ENCODE results near the gene CENPU.
"Not testable (repeated sequence)": the region's sequence is repeated elsewhere in the genome, so short reads cannot be mapped to it uniquely, and the experiment has no call there.

The CENPU gene

DNA sequence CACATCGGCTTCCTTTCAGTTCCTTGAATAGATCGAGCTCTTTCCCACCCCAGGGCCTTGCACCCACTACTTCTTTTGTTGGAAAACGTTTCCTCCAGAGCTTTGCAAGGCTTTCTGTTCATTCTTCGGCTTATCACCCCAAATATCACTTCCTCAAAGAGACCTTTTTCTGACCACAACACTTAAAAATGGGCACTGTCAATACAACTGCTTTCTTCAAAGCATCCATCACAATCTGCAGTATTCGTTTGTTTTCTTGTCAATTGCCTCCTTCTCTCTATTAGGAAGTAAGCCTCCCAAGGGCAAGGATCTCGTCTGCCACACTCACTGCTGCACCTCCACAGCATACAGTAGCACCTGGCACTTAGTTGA lies 17.7 kb upstream of the CENPU start:
- DNase-seq (ENCODE audit: low read depth) = no peak

DNA sequence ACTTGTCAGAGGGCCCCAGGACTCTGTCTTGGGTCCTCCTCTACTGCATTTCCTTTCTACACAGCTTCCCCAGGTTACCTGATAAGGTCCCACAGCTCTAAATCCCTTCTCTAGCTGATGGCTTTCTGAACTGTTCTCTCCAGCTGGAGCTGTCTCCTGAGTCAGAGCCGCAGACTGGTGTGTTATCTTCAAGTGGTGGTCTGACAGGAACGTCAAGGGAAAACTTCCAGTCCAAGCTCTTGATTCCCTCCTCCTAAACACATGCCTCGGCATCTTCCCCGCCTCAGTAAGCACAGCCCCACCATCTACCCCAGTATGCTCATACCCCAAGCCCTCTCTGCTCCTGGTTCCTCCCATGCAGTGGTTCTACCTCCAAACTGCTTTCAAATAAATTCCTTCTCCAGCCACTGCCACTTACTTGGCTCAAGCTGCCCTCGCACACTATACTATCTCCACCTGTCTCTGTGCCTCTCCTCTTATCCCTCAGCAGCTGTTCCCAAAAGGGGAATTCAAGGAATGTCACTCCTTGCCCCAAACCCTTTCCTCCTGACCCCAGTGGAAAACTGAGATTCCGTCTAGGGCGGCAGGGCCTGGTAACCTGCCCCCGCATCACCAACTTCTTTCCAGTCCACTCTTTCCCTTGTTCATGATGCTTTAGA lies 17.2 kb upstream of the CENPU start:
- DNase-seq (ENCODE audit: low read depth) = no peak

DNA sequence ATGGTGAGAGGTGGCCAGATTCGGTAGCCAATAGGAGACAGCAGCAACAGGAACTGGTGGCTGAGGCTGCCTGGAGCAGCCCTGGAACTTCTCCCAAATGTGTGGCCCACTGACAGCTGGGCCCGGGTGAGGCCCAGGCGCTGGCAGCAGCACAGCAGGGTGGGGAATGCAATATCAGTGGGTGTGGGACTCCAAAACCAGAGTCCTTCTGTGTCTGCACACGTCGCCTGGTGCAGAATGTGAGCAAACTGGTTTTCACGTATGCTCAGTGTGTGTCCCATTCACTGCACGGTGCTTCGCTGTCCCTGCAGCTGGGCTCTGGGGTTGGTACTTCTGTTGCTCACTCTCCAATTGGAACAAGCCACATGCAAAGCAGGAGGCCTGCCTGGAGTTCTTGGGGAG lies 14.4 kb upstream of the CENPU start:
- no peak for DNase-seq (ENCODE audit: low read depth)

DNA sequence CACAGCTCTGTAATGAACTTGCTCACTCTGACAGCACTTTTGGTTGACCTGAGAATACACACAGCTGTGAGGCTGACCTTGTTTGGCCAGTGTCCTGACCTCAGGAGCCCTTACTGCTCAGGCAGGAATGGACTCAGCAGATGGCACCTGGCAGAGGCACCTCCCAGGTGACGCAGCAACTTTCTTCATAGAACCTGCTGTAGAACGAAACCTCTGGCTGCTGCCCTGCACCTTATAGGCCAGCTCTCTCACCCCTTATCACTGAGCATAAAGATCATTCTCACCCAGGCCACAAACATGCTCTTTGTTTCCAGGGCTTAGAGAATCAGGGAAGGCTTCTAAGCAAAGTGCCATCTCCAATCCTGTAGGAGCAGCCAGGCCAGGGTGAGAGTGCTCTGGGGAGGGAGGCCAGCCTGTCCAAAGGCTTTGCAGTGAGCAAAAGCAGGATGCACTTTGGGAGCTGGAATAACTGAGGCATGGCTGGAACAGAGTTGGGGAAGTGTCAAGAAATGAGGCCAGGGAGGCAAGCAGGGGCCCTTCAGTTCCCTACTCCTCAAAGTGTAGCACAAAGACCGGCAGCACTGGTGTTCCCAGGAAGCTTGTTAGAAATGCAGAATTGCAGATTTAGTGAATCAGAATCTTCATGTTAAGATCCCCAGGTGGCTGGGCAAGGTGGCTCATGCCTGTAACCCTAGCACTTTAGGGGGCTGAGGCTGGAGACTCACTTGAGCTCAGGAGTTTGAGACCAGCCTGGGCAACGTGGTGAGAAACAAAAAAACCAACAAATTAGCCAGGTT lies 13.3 kb upstream of the CENPU start:
- no peak for DNase-seq (ENCODE audit: low read depth)

DNA sequence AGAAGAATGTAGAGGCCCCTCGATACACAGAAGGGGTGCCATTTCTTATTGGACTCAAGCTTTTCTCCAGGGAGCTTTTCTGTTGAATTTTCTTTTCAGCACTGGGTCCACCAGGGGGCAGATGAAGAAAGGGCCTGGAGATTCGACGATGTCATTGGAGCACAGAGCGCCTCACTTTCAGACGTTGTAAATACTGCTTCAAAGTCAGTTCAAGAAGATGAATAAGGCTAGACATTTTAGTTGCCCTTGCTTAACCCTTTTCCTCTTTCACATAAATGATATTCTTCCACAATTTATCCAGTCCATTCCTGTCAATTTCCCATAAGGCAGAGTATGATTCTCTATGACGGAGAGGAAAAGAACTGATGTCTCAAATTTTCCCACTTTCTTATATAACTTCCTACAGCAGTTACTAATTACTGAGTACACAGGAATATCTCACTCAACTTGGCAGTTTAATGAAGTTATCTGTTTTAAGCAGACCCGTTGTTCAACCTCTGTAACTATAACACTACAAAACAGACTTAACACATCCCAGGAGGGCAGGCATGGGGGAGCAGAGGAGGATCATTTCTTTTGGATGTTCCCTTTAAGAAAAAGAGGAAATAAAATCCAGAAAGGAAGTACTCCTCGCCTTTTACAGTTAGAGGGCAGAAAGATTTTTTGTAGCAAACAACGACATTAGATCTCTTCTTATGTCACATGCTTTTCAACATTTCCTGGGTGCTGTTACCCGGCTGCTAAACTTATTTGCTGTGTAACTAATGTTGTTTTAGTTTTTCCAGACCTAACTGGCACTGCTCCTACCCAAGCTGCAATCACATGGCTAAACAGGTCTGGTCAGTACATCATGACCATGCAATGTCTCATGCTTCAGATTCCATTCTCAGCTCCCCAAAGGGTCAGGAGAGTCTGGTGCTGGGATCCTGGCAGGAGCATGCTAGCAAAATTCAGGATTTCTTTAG lies 12.2 kb upstream of the CENPU start:
- peak; percentile 84 for DNase-seq (ENCODE audit: low read depth)

DNA sequence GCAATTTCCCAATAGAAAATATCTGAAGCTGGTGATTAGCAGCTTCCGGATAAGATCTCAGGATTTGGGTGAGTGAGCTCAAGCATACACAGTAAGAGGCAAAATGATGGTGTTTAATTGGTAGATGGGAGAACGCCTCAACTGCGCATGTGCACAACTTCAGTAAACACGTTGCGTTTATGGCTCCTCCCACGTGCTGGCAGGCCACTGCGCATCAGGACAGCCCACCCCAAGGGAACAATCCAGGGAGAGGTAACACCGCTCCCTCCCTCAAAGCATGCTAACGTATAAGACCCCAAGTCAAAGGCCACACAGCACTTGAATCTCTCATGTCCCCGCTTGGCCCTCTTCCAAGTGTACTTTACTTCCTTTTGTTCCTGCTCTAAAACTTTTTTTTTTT lies 10.3 kb upstream of the CENPU start:
- no peak for DNase-seq (ENCODE audit: low read depth)

DNA sequence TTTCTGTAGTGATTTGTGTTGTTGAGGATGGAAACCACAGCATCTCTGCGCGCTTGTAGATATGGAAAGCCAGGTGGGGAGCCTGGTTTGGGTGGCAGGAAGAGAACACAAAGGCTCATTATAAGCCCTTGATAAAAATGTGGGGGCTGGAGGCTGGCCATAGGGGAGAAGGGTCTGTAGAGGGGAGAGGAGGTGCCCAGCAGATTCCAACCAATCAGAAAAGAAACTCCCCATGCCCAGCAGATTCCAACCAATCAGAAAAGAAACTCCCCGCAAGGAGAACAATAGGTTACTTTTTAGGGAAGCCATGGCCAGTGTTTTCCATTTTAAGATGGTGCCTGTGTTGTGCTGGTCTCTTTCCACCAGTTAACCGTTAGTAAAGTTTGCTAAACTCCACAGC lies 9.8 kb upstream of the CENPU start:
- no peak for DNase-seq (ENCODE audit: low read depth)

DNA sequence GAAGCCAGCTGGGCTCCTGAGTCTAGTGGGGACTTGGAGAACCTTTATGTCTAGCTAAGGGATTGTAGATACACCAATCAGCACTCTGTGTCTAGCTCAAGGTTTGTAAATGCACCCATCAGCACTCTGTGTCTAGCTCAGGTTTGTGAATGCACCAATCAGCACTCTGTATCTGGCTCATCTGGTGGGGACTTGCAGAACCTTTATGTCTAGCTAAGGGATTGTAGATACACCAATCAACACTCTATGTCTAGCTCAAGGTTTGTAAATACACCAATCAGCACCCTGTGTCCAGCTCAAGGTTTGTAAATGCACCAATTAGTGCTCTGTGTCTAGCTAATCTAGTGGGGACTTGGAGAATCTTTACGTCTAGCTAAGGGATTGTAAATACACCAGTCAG lies 7.8 kb upstream of the CENPU start:
- DNase-seq (ENCODE audit: low read depth) = not testable (repeated sequence)

DNA sequence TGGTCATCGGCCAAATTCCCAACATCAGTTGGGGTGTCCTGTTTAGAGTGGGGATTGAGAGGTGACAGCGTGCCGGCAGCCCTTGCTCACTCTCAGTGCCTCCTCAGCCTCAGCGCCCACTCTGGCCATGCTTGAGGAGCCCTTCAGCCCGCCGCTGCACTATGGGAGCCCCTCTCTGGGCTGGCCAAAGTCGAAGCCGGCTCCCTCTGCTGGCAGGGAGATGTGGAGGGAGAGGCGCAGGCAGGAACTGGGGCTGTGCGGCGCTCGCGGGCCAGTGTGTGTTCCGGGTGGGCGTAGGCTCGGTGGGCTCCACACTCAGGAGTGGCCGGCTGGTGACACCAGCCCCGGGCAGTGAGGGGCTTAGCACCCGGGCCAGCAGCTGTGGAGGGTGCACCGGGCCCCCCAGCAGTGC lies 7.1 kb upstream of the CENPU start:
- no peak for DNase-seq (ENCODE audit: low read depth)

DNA sequence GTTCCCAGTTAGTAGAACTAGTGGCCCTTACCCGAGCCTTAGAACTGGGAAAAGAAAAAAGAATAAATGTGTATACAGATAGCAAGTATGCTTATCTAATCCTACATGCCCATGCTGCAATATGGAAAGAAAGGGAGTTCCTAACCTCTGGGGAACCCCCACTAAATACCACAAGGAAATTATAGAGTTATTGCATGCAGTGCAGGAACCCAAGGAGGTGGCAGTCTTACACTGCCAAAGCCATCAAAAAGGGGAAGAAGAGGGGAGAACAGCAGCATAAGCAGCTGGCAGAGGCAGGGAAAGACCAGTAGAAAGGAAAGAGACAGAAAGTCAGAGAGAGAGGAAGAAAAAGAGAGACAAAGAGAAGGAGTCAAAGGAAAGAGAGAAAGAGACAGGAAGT lies 5.7 kb upstream of the CENPU start:
- not testable (repeated sequence) for DNase-seq (ENCODE audit: low read depth)

DNA sequence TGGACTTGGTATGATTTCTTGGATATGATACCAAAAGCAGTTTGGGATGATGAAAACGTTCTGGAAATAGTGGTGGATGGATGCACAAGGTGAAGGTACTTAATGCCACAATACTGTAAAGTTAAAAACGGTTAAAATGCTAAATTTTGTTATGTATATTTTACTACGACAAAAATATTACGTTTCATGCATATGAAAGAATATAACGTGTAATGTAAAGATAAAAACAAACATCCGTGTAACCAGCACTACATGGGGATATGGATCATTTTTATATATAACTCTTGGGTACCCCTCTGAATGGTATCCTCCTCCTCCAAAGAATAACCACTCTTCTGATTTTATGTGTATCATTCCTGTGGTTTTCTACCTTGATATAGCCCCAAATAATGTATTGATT lies 862 bp upstream of the CENPU start:
- DNase-seq (ENCODE audit: low read depth) = no peak

DNA sequence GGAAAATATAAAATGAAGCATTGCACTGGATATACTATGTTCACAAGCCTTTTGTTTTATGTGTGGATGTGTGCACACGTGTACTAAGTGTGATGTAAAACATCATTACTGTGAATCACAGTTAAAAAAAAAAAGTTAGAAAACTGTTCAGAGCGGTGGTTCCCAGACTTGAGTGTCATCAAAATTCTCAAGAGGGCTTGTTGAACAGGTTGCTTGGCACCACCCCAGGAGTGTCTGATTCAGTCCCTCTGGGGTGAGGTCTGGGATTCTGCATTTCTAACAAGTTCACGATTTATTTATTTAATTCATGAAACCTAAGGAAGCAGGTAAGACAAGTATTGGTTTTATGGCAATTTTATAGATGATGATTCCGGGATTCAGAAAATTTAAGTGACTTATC lies 1.8 kb downstream of the CENPU start:
- DNase-seq (ENCODE audit: low read depth) = no peak

DNA sequence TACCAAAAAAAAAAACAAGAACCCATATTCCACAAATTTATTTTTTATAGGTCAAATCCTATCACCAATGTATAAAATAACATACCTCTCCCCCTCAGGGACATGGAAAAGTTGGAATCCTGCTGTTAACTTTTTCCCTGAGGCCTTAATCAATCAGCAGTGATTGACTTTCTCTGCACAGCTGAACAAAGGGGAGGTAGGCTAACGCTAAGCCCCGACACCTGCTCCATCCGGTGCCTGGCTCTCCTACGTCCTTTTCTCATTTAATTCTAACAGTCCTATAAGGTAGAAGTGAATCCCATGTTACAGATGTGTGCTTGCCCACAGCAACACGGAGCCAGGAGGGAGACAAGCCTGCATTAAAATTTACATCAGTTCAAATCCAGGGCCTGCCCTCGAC lies 2.8 kb downstream of the CENPU start:
- no peak for DNase-seq (ENCODE audit: low read depth)

DNA sequence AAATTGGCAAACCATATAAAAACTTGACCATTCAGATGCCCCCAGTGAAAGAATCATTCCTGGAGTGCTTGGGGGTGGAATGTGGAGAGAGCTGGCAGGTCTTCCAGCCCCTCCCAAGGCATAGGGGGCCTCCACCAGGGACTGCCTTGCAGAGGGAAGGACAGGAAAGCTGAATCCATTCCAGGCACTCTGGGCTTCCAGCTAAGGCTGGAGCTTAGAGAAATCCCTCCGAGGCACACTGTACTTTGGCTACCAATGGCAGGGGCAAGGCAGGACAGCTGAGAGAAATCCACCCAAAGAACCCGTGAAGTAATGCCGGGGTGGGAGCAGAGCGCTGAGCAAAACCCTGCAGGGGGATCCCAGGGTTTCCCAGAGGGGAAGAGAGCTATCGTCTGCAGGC lies 4.0 kb downstream of the CENPU start:
- DNase-seq (ENCODE audit: low read depth) = no peak

DNA sequence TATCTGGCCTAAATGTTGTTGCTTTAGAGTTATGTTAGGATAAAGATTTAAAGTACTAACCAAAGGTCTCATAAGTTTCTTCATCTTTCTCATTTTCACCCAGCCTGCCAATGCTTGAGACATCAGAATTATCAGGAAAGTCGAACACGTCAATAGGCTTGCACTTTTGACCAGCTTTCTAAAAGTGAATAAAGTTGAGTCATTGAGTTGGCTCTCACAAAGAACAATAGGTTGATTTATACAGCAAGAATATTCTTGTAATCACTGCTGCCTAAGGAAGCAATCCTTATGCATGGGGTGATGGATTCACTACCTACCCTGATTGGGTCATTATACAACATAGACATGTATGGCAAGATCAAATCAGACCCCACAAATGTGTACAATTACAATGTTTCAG lies 5.0 kb downstream of the CENPU start:
- DNase-seq (ENCODE audit: low read depth) = no peak

DNA sequence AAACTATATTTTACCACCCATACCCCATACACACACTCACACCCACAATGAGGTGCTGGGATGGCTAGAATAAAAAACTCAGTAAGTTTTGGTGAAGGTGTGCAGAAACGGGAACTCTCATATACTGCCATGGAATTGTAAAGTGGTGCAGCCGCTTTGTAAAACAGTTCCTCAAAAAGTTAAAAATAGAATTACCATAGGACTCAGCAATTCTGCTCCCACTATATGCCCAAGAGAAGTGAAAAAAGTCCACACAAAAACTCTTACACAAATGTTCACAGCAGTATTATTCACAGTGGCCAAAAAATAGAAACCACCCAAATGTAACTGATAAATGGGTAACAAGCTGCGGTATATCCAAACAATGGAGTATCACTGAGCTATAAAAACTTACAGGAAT lies 6.5 kb downstream of the CENPU start:
- DNase-seq (ENCODE audit: low read depth) = no peak

DNA sequence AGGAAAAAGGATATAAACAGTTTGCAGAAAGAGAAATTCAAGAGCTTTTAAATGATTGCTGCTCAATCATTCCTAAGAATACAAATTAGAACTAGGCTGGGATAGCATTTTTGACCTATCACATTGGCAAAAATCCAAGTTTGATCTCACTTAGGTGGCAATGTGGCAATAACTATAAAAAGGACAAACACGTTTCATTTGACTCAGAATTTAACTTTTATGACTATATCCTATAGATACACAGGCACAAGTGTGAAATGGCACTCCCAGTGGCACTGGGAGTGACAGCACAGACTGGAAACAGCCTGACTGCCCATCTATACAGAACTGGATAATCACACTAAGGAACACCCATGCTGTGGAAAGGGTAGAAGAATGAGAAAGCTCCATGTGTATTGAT lies 11.1 kb downstream of the CENPU start:
- DNase-seq (ENCODE audit: low read depth) = no peak

DNA sequence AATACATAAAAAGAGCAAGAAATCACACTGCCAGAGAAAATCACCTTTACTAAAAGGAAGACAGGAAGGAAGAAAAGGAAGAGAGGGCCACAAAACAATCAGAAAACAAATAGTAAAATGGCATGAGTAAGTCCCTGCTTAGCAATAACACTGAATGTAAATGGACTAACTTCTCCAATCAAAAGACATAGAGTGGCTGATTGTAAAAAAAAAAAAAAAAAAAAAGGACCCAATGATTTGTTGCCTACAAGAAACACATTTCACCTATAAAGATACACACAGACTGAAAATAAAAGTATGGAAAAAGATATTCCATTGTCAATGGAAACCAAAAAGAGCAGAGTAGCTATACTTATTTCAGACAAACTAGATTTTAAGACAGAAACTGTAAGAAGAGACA lies 12.6 kb downstream of the CENPU start:
- no peak for DNase-seq (ENCODE audit: low read depth)

DNA sequence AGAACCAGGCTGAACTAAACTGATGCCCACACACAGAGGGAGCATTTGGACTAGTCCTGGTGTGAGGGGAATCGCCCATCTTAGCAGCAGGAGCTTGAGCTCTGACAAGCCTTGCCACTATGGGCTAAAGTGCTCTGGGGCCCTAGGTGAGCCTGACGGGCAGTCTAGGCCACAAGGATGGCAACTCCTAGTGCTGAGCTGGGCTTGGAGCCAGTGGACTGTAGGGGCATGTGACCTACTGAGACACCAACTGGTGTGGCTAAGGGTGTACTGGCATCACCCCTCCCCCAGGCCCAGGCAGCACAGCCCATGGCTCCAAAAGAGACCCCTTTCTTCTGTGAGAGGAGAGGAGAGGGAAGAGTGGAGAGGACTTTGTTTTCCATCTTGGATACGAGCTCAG lies 14.5 kb downstream of the CENPU start:
- no peak for DNase-seq (ENCODE audit: low read depth)

DNA sequence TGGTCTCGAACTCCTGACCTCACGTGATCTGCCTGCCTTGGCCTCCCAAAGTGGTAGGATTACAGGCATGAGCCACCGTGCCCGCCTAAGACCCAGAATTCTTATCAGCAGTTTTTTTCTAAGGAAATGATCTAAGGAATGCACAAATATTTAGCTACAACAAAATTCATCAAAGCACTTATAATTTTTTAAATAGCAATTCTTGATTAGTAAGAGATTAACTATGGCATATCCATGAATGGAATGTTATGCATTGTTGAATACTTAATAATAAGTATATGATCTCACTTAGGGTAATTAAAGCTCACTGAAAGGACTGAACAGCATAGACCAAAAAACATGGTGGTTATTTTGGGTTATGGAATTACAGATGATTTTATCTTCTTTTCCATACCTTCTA lies 18.4 kb downstream of the CENPU start:
- DNase-seq (ENCODE audit: low read depth) = no peak

DNA sequence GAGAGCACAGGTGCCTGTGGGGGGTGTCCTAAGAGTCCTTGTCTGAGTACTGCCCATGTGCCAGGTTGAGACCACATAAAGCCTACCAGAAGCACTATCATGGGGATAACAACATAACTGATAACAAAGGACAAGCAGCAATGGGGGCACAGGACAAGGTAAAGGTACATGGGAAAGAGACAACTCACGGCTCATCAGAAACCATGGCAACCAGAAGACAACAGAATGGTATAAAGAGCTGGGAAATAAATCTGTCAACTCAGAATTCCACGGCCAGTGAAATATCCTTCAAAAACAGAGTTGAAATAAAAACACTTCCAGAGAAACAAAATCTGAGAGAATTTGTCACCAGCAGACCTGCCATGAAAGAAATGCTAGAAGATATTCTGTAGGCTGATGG lies 20.0 kb downstream of the CENPU start:
- no peak for DNase-seq (ENCODE audit: low read depth)

DNA sequence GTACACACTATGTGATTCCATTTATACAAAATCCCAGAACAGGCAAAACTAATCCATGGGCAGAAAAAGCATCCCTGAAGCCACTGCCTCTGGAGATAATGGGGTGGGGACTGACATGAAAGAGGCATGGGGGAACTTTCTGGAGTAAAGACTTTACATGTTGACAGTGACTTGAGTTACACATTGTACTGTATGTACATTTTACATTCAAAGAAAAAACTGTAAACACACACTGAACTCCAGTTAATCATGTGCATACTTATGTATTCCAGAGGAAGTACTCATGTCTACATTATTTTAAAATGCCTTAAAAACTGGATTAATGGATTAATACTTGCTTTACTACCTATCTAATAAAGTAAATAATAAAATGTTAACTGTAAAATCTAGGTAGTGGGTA lies 21.6 kb downstream of the CENPU start:
- DNase-seq (ENCODE audit: low read depth) = no peak

DNA sequence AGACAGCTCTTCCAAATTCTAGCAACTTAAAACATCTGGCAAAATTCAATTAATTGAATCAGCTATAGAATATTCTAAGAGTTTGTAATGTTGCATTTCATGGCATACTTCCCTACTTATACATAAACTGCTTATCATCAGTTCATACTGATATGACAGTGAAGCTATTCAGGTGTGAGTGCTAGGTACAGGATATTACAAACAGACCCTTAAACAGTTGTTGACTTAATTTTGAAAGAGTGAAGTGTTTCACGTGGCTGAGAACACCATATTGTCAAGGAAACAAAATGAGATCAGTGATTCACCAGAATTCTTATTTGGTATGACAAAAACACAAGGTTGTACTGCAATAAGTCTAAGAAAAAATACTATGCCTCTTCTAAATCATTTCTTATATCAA lies 27.4 kb downstream of the CENPU start:
- DNase-seq (ENCODE audit: low read depth) = no peak

Data from fibroblast of the conjunctiva (primary cell).